Lower lobe of right lung (tissue), 2 donors: ENCODE results near the gene UBXN10. TPM values are rescaled to one million over a fixed set of nuclear protein-coding genes. Genes with fewer than 3 reads are reported as not detected.

Experiments
- ATAC-seq, 2 donors: fragments of 200-7000 bp; cut with Tn5 transposase; one replicate each; pipeline ENCODE4 v1.9.1; 2020 to 2022; ENCODE audit warnings: mild to moderate bottlenecking in 2 of 2, moderate library complexity in 2 of 2
- DNase-seq: peaks from one replicate; pipeline ENCODE4 v3.0.0-alpha.2; 2020
- H3K27ac ChIP-seq: fragments of 200-600 bp; one replicate; pipeline ENCODE4 v1.8.0; 2022
- H3K27me3 ChIP-seq: fragments of 200-600 bp; one replicate; pipeline ENCODE4 v1.8.0; 2022; ENCODE audit warnings: low read depth
- H3K36me3 ChIP-seq: fragments of 200-600 bp; one replicate; pipeline ENCODE4 v1.8.0; 2022; ENCODE audit warnings: mild to moderate bottlenecking
- H3K4me1 ChIP-seq: fragments of 200-600 bp; one replicate; pipeline ENCODE4 v1.8.0; 2022
- H3K4me3 ChIP-seq: fragments of 200-600 bp; one replicate; pipeline ENCODE4 v1.8.0; 2022; ENCODE audit warnings: mild to moderate bottlenecking
- H3K9me3 ChIP-seq: fragments of 200-600 bp; one replicate; pipeline ENCODE4 v1.8.0; 2022
- intact Hi-C: fragments of 100-400 bp; cut with DNase I; formaldehyde crosslinking; loops from one replicate; pipeline ENCODE4 v1.11.0; 2022
- total RNA-seq: library from RNA; stranded (reverse); fragmentation: NEBNext Ultra II Directional; extraction: Animal tissue kit (Norgen Biotek cat#: 25700); gene quantifications from one replicate; pipeline ENCODE4 v1.2.1, GENCODE V29; 2021
- TF ChIP-seq, protein P1 (sequence below): fragments of 200-600 bp; IDR thresholded peaks from one replicate; pipeline ENCODE4 v1.8.0; 2022; ENCODE audit warnings: antibody characterized with exemption, mild to moderate bottlenecking
- donor health status: DM: no; HTN: yes; CAD: no; lungs with severe emphysema.

The UBXN10 gene
- total RNA-seq, 1 donor from 2014 or later: 7.8 TPM

DNA sequence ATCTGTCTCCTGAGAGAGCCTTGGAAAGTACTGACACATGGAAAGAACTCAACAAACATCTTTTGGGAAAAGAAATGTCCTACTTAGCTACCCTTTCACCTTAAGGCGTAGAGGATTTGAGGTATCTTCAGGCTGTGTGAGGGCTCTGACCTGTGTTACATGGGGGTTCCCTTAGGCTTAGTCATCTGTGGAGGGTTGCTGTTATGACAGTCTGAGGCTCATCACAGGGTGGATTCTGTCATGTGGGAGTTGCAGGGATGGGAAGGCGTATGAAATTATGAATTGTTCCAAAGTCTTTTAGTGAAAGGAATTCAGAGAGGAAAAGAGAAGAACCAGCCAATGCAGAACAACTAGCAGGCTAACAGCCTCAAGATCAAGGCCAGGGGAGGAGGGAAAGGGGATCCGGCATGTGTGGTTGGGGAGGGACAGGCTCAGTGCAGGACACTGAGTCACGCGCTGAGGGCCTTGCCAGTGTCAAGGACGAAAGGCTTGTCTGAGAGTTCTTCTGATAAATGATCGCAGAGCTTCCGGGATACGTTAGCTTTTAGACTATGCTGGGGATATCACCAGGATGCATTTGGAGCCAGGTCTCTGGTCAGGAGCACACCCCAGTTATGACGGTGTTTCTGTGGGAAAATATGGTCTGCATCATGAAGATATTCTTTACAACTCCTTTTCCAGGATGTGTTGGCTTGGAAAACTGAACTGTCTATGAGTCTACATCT, 25.0 kb downstream of the UBXN10 start:
- ATAC-seq (no peak), DNase-seq (no peak)
- peaks cover 12% of the 10 kb centered on the region for H3K4me1 ChIP-seq
- no peaks in the 10 kb centered on the region for H3K36me3 ChIP-seq
- H3K27ac ChIP-seq: no peak overlapping the region
- TF ChIP-seq, protein P1, sequence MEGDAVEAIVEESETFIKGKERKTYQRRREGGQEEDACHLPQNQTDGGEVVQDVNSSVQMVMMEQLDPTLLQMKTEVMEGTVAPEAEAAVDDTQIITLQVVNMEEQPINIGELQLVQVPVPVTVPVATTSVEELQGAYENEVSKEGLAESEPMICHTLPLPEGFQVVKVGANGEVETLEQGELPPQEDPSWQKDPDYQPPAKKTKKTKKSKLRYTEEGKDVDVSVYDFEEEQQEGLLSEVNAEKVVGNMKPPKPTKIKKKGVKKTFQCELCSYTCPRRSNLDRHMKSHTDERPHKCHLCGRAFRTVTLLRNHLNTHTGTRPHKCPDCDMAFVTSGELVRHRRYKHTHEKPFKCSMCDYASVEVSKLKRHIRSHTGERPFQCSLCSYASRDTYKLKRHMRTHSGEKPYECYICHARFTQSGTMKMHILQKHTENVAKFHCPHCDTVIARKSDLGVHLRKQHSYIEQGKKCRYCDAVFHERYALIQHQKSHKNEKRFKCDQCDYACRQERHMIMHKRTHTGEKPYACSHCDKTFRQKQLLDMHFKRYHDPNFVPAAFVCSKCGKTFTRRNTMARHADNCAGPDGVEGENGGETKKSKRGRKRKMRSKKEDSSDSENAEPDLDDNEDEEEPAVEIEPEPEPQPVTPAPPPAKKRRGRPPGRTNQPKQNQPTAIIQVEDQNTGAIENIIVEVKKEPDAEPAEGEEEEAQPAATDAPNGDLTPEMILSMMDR: no peak
- intact Hi-C loops: loop anchor here (5.0 kb wide), 1 partner anchor 276 kb away; the partner anchor contains the start of gene CAMK2N1
- no peak overlapping the region for H3K4me3 ChIP-seq
- no peaks in the 10 kb centered on the region for H3K9me3 ChIP-seq
- H3K27me3 ChIP-seq: peaks cover 10% of the 10 kb centered on the region

DNA sequence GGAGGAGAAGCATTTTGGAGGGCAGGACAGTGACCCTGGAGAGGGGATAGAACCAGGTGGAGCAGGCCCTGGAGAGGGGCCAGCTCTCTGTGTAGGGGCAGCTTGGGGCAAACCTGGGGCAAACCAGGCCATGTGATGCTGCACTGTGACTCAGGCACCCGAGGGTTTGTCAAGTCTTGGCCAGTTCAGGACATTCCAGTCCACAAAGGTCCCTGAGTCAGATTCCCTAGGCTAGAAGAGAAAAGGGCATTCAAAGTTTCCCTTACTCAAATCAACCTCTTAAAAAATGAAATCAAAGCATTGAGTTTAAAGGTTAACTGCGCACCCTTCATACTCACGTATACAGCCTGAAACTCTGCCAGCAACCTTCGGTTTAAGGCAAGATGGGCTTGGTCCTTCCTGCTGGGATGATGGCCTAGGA, 25.6 kb downstream of the UBXN10 start:
- TF ChIP-seq, protein P1: no peak
- DNase-seq (no peak), ATAC-seq (no peak)
- Histone ChIP-seq H3K4me1 (peaks cover 12% of the 10 kb centered on the region), H3K9me3 (no peaks in the 10 kb centered on the region), H3K27me3 (peaks cover 10% of the 10 kb centered on the region), H3K27ac (no peak overlapping the region), H3K4me3 (no peak overlapping the region), H3K36me3 (no peaks in the 10 kb centered on the region)
- intact Hi-C loops: loop anchor here (5.0 kb wide), 1 partner anchor 276 kb away; the partner anchor contains the start of gene CAMK2N1

DNA sequence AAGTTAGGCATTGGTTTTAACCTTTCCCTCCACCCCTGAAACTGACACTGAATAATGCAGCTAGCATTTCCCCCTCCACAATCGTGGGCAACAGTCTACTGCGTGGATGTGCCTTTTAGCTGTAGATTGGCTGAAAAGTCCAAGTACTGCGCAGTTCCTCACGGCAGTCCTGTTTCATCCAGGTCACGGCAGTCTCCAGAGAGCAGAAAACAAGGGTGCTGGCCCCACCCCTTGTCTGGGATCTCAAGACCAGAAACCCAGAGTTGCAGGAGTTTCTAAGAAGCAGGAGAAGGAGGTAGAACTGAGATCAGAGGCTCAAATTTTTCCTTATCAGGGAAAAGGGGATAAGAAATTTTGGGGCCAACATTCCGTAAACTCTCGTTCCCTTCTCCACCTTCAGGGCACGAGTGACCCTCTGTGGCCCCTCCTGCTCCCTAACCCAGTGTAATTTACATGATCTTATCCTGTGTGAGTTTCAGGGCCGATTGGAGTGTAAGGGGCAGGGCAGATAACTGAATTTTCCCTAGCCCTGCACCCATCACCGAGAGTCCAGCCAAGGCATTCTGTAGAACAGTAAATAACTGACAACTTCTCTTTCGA, 26.3 kb downstream of the UBXN10 start:
- ATAC-seq: peak in 1 of 2 donors; percentile 11
- Histone ChIP-seq H3K27me3 (peaks cover 10% of the 10 kb centered on the region), H3K9me3 (no peaks in the 10 kb centered on the region), H3K27ac (no peak overlapping the region), H3K36me3 (no peaks in the 10 kb centered on the region), H3K4me1 (peaks cover 12% of the 10 kb centered on the region), H3K4me3 (no peak overlapping the region)
- DNase-seq: no peak
- intact Hi-C loops: loop anchor here (5.0 kb wide), 1 partner anchor 275 kb away; the partner anchor contains the start of gene CAMK2N1
- TF ChIP-seq, protein P1: no peak

DNA sequence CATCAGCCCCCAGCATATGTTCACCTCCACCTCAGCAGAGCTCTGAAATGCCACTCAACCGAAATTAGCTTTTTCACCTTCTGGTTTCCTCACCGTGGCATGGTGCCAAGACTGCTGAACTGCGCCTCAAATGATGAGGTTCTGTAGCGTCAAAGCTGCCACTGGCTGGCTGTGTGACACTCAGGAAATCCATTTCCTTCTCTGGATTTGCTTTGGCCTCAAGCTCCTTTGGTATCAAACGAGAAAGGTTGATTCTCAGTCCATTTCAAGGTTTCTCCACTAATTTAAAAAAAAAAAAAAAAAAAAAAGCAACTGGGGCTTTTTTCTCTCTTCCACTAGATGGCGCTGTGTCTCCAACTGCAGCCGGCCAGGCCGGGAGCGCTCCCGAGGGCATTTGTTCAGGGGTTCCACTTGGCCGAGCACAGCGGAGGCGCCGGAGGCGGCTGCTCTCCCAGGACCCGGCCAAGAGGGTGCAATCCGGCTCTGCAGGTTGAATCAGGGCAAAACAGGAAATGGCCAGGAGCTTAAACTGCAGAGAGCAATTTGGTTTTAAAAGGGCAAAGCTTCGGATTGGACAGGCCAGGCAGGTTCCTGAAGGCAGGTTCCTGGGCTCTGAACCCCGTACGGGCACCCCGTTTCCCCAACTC, 26.9 kb downstream of the UBXN10 start:
- H3K36me3 ChIP-seq: no peaks in the 10 kb centered on the region
- no peaks in the 10 kb centered on the region for H3K9me3 ChIP-seq
- no peak overlapping the region for H3K4me3 ChIP-seq
- ATAC-seq (peak; percentile 88 to 92), DNase-seq (peak; percentile 78)
- TF ChIP-seq, protein P1: peak; percentile 79
- H3K27me3 ChIP-seq: peaks cover 10% of the 10 kb centered on the region
- peaks cover 12% of the 10 kb centered on the region for H3K4me1 ChIP-seq
- no peak overlapping the region for H3K27ac ChIP-seq
- intact Hi-C loops: loop anchor here (5.0 kb wide), 1 partner anchor 274 kb away; the partner anchor contains the start of gene CAMK2N1

DNA sequence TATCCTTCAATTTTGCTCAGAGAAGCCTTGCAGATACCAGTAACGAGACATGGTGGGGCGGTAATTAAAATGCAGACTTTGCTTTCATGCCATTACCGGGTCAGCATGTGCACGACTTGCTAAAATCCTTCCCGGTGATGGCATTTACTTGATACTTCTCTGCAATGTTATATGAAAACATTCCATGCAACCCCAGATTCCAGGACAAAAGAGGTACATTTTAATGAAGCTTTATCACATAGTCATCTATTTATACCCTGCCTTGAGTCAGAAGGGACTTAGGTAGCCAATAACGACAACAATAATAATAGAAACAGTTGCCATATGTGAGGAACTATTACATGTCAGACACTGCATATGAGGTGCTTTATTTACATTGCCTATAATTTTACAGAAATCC, 29.8 kb downstream of the UBXN10 start:
- DNase-seq: no peak
- Histone ChIP-seq H3K4me1 (peaks cover 12% of the 10 kb centered on the region), H3K4me3 (no peak overlapping the region), H3K9me3 (no peaks in the 10 kb centered on the region), H3K27me3 (peaks cover 10% of the 10 kb centered on the region), H3K27ac (no peak overlapping the region), H3K36me3 (no peaks in the 10 kb centered on the region)
- no peak for ATAC-seq
- TF ChIP-seq, protein P1: no peak
- intact Hi-C loops: no loop called here
